Activated naive CD8-positive, alpha-beta T cell treated with anti-CD3 and anti-CD28 coated beads, Interleukin-2, amount 50 U/mL, for 16 hours (primary cell): ENCODE data around the gene UGT1A3.

ENCODE experiments used
- DNase-seq: peaks from one replicate; pipeline ENCODE4 v3.0.0-alpha.2; 2020; ENCODE audit warnings: low read depth, low spot score

The UGT1A3 gene

GRCh38 chr2:233758141-233758540 lies 29.3 kb downstream of the UGT1A3 start:
- no peak for DNase-seq

DNA sequence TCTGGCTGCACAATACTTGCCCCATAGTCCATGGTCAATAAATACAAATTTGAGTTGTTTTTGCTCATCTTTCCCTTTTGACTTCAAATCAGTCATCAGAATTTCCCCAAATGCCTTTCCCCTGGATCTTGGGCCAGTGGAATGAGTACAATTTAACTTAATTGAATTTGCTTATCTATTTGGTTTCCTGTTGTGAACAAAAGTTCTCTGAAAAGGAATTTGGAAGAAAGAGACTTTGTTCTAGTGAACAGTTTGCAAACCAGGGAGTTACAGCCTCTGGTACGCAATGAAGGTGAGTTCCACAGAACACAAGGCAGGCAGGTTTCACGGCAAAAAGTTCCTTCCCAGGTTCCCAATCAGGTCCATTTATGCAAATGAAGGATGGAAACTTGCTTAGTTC lies 30.0 kb downstream of the UGT1A3 start:
- no peak for DNase-seq

- no peak for DNase-seq
Observed at GRCh38 chr2:233760043-233760442, 31.2 kb downstream of the UGT1A3 start, which contains the start of gene UGT1A1. UGT1A1 (plus strand) TSS chr2:233760270; CDS start chr2:233760288, 18 bp downstream.

DNA sequence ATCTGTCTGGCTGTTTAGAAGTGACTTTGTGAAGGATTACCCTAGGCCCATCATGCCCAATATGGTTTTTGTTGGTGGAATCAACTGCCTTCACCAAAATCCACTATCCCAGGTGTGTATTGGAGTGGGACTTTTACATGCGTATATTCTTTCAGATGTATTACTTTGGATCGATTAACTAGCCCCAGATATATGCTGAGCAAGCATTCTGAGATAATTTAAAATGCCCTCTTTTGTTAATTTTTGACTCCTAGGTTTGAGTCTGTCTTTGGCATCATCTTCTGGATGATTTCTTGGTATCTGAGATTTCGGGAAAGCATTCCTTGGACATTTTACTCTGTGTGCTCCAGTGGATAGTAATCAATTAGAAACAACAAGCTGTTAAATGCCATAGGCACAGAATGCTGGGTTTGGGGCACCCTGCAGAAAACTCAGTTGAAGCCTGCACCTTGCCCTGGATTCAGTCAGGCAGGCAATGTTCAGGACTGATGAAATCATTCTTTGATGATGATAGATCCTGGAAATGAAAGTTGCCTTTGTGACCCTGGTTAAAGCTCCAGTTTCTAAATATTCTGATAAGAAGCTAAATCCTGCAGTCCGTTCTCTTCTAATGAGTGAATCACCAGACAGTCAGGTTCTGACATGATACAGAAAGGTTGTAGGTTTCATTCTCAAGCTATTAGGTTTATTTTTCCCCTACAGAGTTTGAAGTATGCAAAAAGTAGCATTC lies 32.4 kb downstream of the UGT1A3 start:
- no peak for DNase-seq

DNA sequence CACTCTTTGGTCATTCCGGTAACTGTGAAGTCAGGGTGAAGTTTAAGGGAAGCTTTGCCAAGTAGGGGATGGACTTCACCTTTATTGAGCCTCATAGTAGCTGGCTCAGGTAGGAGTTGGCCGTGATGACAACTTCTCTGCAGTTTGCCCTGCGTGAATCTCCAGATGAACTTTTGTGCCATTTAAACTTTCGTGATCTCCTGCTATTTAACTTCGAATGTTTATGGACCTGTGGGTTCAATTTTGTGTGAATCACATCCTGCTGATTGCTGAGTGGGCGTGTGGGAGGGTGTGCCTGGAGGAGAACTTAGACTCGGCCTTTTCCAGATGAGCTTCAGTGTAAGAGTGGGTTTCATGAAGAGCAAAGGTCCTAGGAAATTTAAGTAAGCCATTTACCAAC lies 35.4 kb downstream of the UGT1A3 start:
- no peak for DNase-seq

- no peak for DNase-seq
Observed at GRCh38 chr2:233764761-233765160, 35.9 kb downstream of the UGT1A3 start.

DNA sequence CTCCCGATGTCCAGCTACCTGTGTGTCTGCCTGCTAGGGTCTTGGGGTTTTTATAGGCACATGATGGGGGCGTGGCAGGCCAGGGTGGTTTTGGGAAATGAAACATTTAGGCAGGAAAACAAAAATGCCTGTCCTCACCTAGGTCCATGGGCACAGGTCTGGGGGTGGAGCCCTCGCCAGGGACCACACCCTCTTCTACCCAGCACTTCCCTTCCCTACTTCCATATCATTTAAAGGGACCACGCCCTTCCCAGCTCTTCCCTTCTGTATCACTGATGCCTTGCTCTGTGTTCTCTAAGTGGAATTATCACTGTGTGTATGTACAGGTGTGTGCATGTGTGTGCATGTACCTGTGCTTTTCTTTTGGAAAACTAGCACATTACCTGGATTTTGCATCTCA lies 37.6 kb downstream of the UGT1A3 start:
- DNase-seq: no peak

- no peak for DNase-seq
Observed at GRCh38 chr2:233768076-233768475, 39.2 kb downstream of the UGT1A3 start.

DNA sequence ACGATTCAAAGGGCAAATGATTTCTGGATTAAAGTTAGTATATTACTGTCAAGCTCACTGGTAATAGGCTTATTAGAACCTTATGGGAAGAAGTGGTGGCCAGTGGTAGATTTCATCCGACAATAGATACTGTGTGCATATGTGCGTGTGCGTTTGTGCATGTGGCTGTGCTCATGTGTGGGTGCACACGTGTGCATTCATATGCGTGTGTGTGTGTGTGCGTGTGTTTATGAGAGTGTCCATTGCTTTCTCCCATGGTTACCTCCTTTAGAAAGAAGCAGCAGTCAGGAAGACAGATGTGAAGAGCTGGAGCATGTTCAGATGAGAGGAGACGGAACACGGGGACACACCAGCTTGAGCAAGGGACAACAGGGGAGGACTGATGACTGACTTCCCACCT lies 40.4 kb downstream of the UGT1A3 start:
- DNase-seq: no peak

GRCh38 chr2:233772153-233772552 lies 43.3 kb downstream of the UGT1A3 start:
- DNase-seq: no peak

DNA sequence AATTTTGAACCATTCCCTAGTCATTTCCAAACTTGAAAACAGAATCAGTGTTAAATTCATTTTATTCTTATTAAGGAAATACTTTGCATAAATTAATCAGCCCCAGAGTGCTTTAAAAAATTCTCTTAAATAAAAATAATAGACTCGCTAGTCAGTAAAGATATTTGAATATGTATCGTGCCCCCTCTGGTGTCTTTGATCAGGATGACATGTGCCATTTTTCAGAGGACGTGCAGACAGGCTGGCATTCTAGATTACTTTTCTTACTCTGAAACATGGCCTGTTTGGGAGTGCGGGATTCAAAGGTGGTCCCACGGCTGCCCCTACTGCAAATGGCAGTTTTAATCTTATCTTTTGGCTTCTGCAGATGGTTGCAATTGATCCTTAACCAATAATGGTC lies 43.7 kb downstream of the UGT1A3 start:
- no peak for DNase-seq

DNA sequence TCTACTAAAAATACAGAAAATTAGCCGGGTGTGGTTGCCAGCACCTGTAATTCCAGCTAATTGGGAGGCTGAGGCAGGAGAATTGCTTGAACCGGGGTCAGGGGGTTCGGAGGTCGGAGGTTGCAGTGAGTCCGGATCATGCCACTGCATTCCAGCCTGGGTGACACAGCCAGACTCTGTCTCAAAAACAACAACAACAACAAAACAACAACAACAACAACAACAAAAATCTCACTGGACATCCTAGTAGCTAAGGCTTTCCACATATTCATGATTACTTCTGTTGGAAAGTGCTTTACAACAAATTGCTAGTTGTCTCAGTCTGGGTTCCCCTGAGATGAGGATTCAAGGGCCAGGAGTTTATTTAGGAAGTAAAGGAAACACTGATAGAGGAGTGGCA lies 45.0 kb downstream of the UGT1A3 start:
- no peak for DNase-seq

DNA sequence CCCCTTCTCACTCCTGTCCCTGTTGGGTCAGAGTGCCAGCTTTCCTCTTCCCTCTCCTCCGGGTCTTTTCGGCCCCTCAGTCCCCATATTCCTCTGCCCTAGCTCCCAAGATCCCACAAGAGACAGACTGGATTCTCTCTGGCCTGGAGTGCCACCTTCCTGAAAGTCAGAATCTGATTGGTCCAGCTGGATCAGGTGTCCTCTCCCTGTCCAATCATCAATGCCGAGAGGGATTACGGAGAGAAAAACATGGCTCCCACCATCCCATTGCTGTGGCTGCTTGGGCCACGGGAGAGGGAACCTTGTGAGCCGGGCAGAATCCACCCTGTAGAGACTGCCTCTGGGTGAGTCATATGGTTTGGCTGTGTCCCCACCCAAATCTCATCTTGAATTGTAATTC lies 46.6 kb downstream of the UGT1A3 start:
- DNase-seq: no peak

- DNase-seq: no peak
Observed at GRCh38 chr2:233778030-233778429, 49.2 kb downstream of the UGT1A3 start, which contains the start of gene MROH2A. MROH2A (plus strand) TSS chr2:233778330; CDS start chr2:233779359, 1,029 bp downstream.

- no peak for DNase-seq
Observed at GRCh38 chr2:233779722-233780121, 50.9 kb downstream of the UGT1A3 start.

DNA sequence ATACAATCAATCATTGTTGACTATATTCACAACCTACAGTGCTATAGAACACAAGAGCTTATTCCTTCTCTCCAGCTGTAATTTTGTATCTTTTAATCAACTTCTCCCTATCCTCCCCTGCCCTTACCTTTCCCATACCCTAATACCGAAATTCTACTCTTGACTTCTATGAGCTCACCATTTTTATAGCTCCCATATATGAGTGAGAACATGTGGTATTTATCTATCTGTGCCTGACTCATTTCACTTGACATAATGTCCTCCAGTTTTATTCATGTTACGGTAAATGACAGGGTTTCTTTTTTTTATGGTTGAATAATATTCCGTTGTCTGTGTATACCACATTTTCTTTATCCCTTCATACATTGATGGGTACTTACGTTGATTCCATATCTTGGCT lies 51.9 kb downstream of the UGT1A3 start:
- no peak for DNase-seq

GRCh38 chr2:233789554-233789953 lies 60.7 kb downstream of the UGT1A3 start:
- DNase-seq: no peak

DNA sequence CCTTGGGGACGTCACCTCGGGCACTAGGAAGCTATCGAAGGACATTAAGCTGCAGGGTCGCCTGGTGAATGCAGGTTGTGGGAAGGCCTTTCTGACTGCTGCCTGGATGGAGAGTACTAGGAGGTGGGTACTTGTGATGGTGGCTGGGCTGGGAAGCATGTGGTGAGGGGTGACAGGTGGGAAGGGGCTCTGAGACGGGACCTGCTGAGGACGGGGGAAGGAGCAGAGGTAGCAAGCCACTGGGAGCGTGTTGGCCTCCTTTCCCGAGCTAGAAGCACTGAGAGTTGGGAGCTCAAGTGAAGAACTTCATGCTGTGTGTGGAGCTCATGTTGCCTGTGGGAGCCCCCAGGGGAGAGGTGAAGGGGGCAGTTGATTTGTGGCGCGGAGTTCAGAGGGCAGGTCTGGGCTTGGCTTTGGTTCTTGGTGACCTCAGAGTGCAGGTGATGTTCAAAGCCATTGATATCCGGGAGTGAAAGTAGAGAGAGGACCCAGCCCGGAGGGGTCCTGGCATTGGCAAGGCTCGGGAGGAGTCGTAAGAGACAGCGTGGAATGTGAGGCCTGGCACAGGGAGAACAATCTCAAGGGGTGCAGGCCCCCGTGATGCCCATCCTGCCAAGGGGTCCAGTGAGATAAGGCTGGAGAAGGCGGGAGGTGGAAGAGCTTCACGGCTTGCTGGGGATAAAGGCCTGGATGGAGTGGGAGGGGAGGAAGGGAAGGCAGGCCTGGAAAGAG lies 62.5 kb downstream of the UGT1A3 start:
- no peak for DNase-seq

- no peak for DNase-seq
Observed at GRCh38 chr2:233791883-233792329, 63.1 kb downstream of the UGT1A3 start.

DNA sequence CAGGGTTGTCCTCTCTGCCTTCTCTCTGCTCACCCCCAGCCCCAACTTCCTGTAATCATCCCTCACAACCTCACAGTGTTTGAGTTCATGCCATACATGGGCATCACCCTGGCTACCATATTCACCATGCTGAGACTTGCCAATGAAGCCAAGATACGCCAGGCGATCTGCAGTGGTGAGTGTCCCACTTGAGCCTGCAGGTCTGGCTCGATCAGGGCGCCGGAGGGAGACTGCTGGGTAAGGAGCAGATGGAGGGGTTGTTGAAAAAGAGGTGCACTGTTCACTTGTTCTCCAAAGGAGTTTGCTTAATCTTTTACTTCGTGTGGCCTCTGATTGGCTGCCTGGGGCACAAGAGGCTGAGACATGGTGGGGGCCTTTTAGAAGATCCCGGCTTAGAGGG lies 63.9 kb downstream of the UGT1A3 start:
- DNase-seq: no peak

DNA sequence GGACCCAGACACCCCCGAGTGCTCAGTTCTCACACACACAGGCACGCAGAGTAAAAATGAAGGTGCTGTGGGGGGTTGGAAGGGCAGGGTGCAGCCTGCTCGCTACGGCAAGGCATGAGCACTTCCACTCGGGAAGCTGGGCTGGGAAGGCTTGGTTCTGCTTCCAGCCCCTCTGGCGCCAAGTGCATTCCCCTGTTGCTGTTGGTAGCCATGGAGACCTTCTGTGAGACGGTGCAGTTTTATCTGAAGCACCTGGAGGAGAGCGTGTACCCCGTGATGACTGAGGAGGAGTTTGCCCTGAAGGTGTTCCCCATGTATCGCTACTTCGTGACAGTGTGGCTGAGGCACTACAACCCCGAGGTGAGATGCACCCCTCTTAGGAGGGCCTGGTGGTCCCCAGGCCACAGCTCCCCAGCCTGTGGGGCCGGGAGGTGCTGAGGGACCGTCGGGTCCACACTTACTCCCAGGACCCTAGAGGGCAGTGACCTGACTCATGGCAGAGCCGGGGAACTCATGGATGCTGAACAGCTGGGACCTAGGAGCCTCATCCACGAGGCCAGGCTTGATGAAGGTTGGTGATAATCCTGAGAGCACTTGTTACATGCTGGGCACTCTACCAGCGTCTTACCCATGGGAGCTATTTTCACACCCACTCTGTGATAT lies 64.8 kb downstream of the UGT1A3 start:
- DNase-seq: no peak

- no peak for DNase-seq
Observed at GRCh38 chr2:233794128-233794658, 65.4 kb downstream of the UGT1A3 start.
